GOT3 (cell line): Measurements from ENCODE around the gene SH3BP5L.
"Not testable (repeated sequence)": the region's sequence is repeated elsewhere in the genome, so short reads cannot be mapped to it uniquely, and the experiment has no call there.

Experiments used
- DNase-seq: peaks from one replicate; lab custom pipeline; 2025; ENCODE audit warnings: mixed read lengths; lab: John Stamatoyannopoulos, UW

Gene SH3BP5L

DNA sequence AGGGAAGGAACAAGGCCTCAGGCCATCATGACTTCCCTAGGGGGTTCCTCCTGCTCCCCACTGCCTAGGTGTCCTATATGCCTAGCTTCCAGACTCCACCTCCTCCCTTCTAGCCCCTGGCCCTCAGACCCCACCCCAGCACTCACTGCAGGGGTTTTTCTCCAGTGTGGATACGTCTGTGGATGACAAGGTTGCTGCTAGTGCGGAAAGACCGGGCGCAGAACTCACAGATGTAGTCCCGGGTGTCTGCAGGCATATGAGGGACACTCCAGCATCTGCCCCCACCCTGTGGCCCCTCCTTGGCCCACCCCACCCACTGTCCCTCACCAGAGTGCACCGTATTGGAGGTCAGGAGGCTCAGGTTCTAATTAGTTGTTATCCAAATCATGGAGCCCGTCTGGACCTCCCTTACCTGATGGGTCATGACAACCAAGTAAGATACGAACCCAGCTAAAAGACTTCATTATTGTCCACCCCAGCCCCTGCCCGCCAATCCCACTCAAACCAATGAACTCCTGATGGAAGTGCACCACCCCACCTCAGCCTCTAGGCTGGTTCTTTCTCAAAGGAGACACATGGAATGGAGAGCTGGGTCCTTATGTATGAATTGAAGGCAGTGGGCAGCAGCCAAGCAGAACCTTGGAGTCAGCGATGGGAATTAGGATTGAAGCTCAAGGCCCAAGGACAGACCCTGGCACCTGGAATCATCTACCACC lies 25.0 kb upstream of the SH3BP5L start:
- DNase-seq, result no peak

DNA sequence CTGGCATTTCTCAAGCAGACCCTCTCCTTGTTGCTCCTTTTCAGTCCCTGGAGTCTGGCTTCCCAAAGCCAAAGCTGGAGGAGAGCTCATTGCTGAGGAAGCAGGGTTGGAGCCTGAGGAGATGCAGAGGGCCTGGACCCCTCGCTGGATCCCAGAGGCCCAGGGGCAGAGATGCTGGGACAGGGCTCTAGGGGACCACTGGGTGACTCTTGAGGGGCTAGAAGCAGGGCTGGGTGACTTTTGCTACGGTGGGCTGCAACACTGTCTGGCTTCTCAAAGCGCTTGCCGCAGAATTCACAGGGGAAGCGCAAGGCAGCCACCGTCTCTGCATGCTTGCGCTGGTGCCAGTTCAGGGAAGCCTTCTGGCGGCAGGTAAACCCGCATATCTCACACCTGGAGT lies 24.4 kb upstream of the SH3BP5L start:
- DNase-seq, result no peak

DNA sequence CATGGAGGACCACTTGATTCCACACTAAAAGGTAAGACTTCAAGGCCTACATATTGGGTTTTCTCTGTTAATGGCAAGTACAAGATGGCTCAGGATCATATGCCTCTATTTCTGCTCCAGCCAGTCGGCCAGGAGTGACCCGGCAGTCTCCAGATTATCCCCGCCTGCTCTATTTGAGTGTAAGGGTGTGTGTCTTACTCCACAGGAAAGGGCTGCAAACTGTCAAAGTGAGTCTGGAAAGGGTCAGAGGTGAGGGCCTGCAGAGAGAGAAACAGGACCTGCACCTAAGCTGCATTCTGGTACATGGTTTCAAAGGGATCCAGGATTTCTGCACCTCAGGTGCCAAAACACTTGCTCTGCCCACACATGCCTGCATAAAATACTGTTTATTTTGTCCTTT lies 23.9 kb upstream of the SH3BP5L start:
- DNase-seq, result no peak

DNA sequence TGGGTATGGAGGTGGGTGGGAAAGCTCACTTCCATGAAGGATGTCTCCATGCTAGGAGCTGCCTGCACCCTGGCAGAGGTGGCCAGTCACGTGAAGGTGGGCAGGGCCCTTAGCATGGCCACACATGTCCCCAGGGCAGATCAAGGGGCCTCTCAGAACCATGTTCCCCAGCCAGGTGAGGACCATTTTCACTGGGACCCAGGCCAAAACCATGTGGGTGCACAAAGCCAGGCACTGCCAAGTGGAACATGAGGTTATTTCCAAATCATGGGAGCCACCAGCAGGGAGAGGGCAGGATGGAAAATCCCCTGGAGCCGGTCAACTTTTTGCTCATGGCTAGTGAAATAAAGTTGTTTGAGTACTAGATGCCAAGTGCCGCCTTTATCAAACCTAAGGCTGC lies 23.4 kb upstream of the SH3BP5L start:
- no peak for DNase-seq

DNA sequence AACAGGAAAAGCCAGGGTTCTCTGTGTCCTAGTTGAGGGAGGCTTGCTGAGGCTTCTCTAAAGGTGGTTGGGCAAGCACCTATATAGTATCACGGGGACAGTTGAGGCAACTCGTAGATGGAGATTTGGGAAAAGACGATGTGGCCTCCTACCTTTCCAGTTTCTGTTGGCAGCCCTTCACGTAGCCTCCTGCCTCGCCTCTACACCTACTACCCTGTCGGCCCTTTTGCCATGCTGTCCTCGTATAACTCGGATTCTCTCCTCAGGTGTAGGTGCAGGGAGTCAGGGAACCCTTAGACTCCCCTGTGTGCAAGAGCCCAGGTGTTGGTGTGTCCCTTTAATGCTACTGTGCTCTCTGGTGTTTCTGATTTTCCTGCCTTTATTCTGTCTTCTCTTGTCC lies 22.9 kb upstream of the SH3BP5L start:
- no peak for DNase-seq

DNA sequence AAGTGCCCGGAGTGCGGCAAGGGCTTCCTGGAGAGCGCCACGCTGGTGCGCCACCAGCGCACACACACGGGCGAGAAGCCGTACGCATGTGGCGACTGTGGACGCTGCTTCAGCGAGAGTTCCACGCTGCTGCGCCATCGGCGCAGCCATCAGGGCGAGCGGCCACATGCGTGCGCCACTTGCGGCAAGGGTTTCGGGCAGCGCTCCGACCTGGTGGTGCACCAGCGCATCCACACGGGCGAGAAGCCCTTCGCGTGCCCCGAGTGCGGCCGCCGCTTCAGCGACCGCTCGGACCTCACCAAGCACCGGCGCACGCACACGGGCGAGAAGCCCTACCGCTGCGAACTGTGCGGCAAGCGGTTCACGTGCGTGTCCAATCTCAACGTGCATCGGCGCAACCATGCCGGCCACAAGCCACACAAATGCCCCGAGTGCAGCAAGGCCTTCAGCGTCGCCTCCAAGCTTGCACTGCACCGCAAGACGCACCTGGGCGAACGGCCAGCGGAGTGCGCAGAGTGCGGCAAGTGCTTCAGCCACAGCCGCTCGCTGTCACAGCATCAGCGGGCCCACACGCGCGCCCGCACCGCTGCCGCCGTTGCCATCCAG lies 22.3 kb upstream of the SH3BP5L start:
- DNase-seq, result no peak

DNA sequence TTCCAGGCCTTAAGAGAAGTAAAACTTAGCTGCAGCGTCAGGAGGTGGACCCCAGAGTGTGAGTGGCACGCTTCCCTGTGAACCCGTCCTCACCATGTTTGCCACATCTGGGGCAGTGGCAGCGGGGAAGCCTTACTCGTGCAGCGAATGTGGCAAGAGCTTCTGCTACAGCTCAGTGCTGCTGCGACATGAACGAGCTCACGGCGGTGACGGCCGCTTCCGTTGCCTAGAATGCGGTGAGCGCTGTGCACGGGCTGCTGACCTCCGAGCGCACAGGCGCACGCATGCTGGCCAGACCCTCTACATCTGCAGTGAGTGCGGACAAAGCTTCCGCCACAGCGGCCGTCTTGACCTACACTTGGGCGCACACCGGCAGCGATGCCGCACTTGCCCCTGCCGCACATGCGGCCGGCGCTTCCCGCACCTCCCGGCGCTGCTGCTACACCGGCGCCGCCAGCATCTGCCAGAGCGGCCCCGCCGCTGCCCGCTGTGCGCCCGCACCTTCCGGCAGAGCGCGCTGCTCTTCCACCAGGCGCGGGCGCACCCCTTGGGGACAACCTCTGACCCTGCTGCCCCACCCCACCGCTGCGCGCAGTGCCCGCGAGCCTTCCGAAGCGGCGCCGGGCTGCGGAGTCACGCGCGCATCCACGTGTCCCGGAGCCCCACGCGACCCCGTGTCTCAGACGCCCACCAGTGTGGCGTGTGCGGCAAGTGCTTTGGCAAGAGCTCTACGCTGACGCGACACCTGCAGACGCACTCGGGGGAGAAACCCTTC lies 21.7 kb upstream of the SH3BP5L start:
- no peak for DNase-seq

DNA sequence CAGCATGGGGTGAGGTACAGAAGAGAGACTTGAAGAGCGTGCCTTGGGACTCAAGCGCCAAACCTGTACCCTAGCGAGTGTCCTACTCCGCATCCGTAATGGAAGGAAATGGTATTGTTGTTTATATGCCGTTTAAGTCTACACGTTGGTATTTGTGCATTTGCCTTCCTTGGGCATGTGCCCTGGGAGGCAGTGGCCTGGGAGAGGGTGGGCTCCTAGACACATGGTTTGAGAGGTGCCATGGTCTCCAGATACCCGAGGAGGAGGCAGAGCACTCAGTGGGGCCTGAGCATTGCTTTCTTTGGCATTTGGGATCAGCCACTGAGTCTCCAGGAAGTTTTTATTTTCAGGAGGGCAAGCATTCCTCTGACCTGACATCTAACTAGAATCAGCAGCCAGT lies 18.8 kb upstream of the SH3BP5L start:
- DNase-seq, result no peak

DNA sequence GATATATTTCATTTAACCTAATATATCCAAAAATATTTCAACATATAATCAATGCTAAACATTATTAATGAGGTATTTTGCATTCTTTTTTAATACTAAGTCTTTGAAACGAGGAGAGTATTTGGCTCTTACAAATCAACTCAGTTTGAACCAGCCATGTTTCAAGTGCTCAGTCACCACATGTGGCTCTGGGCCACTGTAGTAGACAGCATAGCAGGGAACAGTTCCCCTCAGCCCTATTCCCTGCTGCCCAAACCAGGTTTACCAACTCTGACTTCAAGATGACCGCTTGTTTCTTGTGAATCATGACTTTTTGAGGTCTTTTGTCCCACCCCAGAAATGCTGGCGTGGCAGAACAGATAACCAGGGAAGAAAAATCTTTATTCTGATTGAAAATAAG lies 18.0 kb upstream of the SH3BP5L start:
- no peak for DNase-seq

DNA sequence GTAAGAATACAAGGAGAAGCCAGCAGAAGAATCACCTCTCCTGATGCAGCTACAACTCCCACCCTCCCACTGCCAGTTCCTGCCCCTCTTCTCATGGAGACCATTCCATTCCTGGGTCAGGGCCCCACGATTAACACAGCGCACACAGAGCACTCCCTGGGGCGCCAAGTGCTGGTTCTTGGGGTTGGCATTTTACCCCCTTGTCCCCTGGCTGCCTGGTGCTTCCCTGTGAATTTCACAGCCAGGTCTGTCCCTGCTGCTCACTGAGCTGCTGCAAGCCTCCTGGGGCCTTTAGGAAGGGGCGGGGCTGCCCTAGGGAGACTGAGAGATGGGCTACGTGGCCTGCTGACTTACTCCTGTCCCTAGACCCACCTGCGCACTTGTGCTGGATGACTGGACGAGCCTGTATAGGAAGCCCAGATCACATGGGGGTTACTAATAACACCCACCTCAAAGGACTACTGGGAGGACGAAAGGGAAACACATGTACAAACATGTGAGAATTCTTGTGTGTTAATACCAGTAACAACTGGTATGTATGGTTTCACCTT lies 17.1 kb upstream of the SH3BP5L start:
- DNase-seq, result no peak

DNA sequence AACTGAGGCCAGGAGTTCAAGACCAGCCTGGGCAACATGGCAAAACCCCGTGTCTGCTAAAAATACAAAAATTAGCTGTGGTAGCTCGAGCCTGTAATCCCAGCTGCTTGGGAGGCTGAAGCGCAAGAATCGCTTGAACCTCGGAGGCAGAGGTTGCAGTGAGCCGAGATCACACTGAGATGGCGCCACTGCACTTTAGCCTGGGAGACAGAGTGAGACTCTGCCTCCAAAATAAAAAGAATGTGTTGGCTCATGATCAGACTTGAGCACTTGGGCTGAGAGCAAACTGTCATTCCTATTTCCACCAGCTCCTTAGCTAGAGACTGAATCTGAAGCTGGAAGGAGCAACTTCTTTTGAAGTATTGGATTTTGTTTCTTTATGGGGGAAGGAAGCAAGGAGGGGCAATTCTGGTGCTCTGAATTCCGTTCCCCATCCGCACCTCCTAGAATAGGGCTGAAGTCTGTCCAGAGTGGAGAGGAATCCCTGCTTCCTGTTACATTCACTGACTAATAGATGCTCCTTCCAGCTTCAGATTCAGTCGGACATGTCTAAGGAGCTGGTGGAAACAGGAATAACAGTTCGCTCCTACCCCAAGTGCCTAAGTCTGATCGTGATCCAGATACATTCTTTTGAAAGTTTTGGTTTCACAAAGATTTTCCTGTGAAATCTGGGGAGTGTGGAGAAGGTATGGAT lies 16.1 kb upstream of the SH3BP5L start:
- no peak for DNase-seq

DNA sequence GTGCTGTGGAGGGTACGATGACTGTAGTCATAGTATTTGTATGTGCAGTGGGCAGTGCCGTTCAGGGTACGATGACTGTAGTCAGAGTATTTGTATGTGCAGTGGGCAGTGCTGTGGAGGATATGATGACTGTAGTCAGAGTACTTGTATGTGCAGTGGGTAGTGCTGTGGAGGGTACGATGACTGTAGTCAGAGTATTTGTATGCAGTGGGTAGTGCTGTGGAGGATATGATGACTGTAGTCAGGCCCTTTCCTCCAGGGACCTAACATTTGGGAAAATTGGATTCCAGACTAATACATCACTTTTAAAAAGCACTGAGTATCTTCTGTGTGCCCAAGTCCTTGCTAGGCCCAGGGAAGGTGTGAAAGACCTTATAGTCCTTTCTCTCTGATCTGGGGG lies 15.2 kb upstream of the SH3BP5L start:
- no peak for DNase-seq

DNA sequence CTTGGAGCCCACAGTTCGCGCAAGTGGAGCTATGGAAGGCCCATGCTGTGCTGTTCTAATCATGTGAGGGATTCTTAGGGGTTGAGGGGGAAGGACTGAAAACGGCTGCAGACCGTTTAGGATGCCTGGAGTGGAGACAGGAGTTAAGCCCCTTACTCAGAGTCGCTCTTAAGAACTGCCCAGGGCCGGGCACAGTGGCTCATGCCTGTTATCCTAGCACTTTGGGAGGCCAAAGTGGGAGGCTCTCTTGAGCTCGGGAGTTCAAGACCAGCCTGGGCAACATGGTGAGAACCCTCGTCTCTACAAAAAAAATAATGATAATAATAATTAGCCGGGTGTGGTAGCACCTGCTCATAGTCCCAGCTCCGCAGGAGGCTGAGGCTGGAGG lies 13.4 kb upstream of the SH3BP5L start:
- no peak for DNase-seq

DNA sequence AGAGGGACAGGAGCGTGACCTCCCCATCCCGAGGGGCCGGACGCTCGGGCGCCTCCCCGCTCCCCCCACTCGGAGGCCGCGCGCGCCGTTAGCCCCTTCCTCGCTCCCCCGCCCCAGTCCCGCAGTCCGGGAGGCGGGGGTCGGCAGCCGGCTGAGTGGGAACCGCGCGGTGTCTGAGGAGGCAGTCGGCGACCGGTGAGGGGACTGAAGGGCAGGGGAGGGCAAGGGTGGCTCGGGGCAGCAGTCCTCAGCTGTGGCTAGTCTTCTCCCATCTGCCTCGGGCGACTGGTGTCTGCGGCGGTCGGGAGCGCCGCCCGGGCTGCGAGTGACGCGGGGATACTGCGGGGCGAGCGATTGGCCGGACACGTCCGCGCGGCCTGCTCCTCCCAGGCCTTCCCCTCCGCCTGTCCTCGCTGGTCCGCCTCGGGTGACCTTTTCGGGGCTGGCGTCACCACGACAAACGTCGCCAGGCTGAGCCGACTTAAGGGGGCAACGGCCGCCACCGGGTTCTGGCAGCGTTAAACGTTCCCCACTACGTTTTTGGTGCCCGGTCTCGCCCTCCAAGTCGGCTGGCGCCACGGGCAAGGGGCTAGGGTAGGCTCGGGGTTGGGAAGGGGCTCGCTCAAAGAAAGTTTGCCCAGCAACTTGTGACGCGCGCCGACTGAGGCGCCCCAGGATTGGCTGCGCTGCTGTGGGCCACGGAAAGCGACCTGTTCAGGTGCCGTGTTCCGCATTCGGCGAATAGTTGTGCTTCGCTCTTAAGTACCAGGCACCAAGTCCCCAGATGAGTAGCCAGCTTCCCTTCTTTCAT lies 12.8 kb upstream of the SH3BP5L start:
- DNase-seq, result peak; percentile 92

DNA sequence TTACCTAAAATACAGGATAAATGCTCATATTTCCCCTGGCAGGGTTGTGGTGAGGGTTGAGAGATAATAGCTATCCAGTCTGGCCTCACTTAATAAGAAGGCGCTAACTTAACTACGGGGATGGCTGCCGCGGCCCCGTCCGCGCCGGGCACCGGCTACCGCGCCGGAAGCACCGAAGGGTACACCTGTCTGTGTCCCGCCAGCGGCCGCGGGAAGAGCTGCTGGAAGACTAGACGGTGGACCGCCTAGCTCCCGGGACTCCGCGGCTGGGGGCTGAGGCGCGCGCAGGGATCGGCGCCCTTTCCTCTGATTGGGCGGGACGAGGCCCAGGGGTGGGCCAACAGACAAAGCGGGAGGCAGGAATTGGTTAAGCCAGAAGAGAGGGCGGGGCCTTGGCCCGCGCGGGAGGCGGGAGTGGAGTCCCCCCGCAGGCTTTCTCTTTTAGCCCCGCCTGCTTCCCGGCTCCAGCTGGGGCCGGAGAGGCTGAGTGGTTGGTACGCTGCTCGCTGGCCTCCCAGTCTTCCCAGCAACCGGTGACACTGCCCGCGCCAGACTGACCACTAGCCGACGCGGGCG lies 12.2 kb upstream of the SH3BP5L start, which contains the start of gene ZNF672:
TSS of gene ZNF672 (plus strand) at position 444 of the 576 bp plus-strand sequence. CDS start 9,051 bp downstream, outside the sequence.
- DNase-seq, result peak; percentile 96

DNA sequence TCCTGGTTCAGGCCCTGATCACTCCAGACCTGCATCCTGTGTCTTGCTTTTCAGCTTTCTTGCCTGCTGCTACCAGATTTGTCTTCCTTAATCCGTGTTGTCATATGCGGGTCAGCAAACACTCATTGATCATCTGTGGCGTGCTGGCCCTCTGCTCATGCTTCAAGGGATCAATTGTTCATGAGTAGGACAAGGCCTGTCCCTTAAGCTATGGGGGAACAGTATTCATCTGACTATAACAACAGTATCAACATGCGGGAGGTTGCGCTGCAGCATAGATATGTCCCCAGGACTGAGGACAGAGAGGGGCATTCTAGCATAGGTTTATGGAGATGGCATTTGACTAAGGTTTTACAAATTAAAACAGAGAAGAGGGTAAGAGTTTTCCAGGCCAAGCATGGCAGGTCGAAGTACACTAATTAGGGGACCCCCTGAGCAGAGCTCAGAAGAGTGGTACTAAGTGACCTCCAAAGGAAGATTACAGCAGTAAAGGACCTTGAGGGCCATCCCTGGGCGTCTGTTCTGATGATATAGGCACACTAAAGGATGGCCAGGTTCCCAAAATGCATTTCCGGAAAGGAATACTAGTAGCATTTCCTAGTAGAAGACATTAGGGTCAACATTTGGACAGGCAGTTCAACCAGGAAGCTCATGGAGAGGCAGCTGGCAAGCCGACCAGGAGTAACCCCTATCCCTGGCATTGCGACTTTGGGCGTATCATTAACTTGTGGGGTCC lies 11.5 kb upstream of the SH3BP5L start:
- DNase-seq, result no peak

DNA sequence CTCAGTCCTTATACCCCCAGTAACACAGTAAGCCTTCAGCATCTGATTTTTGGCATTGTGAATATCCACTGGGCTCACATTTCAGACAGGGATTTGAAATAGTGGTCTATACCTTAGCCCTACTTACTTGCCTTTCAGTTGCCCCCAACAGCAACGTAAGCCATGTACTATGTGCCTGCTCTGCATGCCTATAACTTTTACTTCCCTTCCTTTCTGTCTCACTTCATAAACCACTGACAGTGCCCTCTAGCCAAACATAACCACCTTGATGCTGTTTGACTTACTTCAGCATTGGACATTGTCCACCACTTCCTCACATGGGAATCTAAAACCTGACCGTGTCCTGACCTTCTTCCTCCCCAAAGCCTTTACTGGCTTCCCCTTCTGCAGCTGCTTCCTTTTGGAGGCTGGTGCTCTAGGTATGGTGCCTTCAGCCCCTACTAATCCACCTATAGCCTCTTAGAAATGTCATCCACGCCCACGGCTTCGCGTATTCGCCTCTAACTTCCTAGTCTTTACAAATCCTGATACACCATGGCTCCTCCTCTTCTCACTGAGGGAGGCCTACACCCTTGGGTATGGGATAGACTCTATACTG lies 8.7 kb upstream of the SH3BP5L start:
- no peak for DNase-seq

DNA sequence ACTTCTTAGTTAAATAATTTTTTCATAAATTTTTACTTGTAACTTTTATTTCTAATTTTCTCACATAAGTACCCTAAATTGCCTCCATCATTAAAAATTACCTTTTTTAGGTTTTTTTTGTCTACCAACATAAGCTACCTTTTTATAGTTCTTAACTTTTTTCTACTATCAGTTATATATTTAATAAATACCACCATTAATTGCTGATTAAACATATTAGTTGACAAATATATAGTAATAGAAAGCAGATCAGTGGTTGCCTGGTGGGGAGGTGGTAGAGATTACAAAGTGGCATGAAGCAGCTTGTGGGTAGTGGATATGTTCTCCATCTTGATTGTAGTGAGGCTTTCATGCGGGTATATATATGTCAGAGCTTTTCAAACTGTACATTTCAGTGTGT lies 6.1 kb upstream of the SH3BP5L start:
- DNase-seq, result no peak

DNA sequence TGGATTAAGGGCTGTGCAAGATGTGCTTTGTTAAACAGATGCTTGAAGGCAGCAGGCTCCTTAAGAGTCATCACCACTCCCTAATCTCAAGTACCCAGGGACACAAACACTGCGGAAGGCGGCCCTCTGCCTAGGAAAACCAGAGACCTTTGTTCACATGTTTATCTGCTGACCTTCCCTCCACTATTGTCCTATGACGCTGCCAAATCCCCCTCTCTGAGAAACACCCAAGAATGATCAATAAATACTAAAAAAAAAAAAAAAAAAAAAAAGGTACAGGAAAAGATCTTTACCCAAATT lies 5.0 kb upstream of the SH3BP5L start:
- DNase-seq, result not testable (repeated sequence)

DNA sequence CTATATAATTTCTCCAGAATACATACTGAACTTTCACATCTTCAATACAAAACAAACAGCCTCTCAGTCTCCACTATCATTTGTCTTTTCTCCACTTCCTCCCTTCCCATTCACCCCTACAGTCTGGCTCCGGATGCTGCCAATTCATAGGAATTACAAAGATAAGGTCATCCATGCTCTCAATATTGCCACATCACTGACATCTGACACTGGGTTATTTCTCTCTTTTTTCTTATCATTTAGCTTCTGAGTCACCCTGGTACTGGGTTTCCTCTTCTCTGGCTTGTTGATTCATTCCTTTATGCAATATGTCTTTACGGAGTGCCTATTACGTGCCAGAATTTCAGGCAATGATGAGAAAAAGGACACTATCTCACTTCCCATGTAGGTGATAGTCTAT lies 3.1 kb upstream of the SH3BP5L start:
- no peak for DNase-seq
